Measurements from ENCODE around the gene YJU2. TPM values are rescaled to one million over a fixed set of nuclear protein-coding genes. Genes with fewer than 3 reads are reported as not detected.

Gene YJU2
- total and polyA plus RNA-seq, 2 of the 13 experiments (the other 11 are each of a cell fraction or from before 2014, with no cell fraction given): 9.3 to 17.9 TPM

DNA sequence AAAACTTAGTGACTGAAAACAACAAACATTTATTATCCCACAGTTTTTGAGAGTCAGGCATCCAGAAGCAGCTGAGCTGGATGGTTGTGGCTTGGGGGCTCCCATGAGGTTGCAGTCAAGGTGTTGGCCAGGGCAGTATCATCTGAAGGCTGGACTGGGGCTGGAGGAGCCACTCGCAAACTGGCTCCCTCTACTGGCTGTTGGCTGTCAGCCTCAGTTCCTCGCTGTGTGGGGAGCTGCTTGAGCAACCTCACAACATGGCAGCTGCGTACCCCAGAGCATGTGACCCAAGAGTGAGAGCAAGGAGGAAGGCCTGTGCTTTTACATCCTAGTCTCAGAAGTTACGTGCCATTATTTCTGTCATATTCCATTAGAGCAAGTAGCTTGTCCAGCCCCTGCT, 9.7 kb downstream of the YJU2 start (continued):
- TF ChIP-seq MAFF (IDR thresholded peaks at IDR 0.05; ENCODE audit: low read depth, low read length): no peak
- TF ChIP-seq, protein P1, sequence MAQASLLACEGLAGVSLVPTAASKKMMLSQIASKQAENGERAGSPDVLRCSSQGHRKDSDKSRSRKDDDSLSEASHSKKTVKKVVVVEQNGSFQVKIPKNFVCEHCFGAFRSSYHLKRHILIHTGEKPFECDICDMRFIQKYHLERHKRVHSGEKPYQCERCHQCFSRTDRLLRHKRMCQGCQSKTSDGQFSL (CRISPR knock-in tag; IDR thresholded peaks at IDR 0.05): no peak

DNA sequence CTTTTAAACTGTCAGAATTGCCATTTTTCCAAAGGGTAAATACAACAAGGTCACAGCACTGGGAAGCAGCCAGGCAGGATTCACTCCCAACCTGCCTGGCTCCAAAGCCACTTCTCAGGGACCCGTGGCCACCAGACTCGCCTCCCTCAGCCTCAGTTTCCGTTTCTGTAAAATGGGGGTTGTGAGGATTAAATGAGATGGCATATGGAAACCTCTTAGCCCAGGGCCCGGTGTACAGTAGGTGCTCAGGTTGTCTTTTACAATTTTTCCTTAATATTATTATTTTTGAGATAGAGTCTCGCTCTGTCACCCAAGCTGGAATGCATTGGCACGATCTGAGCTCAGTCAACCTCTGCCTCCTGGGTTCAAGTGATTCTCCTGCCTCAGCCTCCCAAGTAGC, 10.1 kb downstream of the YJU2 start:
- Histone ChIP-seq H3K4me2 (ENCODE audit: low read depth, low read length) (no peak overlapping the region), H2AFZ (ENCODE audit: low read length) (no peak overlapping the region), H3K36me3 (replicated peaks in 1 of 2; ENCODE audit: control insufficient read depth in 1 of 2, insufficient read depth in 2 of 2, low read length in 2 of 2) (peaks cover 21 to 55% of the 10 kb centered on the region in 2 experiments; a peak in 4 of 5 replicates), H3K4me1 (ENCODE audit: insufficient read depth, low read length) (no peaks in the 10 kb centered on the region), H4K20me1 (ENCODE audit: insufficient read depth, low read length) (no peaks in the 10 kb centered on the region), H3K79me2 (ENCODE audit: insufficient read depth, low read length) (no peaks in the 10 kb centered on the region), H3K4me3 (replicated peaks in 1 of 3; ENCODE audit: insufficient read depth in 1 of 3, low read depth in 2 of 3, low read length in 3 of 3) (no peak overlapping the region), H3K9ac (ENCODE audit: insufficient read depth, low read depth, low read length) (no peak overlapping the region), H3K27ac (ENCODE audit: extremely low read length, insufficient read depth, low read length) (no peak overlapping the region), H3K9me3 (ENCODE audit: low read length) (peaks cover 5% of the 10 kb centered on the region), H3K27me3 (ENCODE audit: control insufficient read depth in 1 of 2, insufficient read depth in 2 of 2, low read length in 2 of 2) (no peaks in the 10 kb centered on the region; a peak in 1 of 5 replicates)
- TF ChIP-seq, protein P2, sequence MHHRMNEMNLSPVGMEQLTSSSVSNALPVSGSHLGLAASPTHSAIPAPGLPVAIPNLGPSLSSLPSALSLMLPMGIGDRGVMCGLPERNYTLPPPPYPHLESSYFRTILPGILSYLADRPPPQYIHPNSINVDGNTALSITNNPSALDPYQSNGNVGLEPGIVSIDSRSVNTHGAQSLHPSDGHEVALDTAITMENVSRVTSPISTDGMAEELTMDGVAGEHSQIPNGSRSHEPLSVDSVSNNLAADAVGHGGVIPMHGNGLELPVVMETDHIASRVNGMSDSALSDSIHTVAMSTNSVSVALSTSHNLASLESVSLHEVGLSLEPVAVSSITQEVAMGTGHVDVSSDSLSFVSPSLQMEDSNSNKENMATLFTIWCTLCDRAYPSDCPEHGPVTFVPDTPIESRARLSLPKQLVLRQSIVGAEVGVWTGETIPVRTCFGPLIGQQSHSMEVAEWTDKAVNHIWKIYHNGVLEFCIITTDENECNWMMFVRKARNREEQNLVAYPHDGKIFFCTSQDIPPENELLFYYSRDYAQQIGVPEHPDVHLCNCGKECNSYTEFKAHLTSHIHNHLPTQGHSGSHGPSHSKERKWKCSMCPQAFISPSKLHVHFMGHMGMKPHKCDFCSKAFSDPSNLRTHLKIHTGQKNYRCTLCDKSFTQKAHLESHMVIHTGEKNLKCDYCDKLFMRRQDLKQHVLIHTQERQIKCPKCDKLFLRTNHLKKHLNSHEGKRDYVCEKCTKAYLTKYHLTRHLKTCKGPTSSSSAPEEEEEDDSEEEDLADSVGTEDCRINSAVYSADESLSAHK (CRISPR knock-in tag; IDR thresholded peaks at IDR 0.05; ENCODE audit: borderline replicate concordance): no peak
- TF ChIP-seq ZNF629 (CRISPR knock-in tag; conservative IDR thresholded peaks at IDR 0.05): 0 out of 2 replicates have a peak, but pooled peaks have one; percentile 6
- TF ChIP-seq ZNF547 (CRISPR knock-in tag; IDR thresholded peaks at IDR 0.05): no peak
- TF ChIP-seq, protein P3, sequence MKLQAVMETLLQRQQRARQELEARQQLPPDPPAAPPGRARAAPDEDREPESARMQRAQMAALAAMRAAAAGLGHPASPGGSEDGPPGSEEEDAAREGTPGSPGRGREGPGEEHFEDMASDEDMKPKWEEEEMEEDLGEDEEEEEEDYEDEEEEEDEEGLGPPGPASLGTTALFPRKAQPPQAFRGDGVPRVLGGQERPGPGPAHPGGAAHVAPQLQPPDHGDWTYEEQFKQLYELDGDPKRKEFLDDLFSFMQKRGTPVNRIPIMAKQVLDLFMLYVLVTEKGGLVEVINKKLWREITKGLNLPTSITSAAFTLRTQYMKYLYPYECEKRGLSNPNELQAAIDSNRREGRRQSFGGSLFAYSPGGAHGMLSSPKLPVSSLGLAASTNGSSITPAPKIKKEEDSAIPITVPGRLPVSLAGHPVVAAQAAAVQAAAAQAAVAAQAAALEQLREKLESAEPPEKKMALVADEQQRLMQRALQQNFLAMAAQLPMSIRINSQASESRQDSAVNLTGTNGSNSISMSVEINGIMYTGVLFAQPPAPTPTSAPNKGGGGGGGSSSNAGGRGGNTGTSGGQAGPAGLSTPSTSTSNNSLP (IDR thresholded peaks at IDR 0.05; ENCODE audit: low read depth, low read length): no peak
- TF ChIP-seq, protein P4, sequence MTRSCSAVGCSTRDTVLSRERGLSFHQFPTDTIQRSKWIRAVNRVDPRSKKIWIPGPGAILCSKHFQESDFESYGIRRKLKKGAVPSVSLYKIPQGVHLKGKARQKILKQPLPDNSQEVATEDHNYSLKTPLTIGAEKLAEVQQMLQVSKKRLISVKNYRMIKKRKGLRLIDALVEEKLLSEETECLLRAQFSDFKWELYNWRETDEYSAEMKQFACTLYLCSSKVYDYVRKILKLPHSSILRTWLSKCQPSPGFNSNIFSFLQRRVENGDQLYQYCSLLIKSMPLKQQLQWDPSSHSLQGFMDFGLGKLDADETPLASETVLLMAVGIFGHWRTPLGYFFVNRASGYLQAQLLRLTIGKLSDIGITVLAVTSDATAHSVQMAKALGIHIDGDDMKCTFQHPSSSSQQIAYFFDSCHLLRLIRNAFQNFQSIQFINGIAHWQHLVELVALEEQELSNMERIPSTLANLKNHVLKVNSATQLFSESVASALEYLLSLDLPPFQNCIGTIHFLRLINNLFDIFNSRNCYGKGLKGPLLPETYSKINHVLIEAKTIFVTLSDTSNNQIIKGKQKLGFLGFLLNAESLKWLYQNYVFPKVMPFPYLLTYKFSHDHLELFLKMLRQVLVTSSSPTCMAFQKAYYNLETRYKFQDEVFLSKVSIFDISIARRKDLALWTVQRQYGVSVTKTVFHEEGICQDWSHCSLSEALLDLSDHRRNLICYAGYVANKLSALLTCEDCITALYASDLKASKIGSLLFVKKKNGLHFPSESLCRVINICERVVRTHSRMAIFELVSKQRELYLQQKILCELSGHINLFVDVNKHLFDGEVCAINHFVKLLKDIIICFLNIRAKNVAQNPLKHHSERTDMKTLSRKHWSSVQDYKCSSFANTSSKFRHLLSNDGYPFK (CRISPR knock-in tag; IDR thresholded peaks at IDR 0.05; ENCODE audit: borderline replicate concordance): no peak
- TF ChIP-seq TGIF2 (CRISPR knock-in tag; IDR thresholded peaks at IDR 0.05): no peak
- WGBS (ENCODE audit: low lambda C conversion rate): 95% methylated on average over 6 of the region's 6 CpGs
- no peak for DNase-seq (ENCODE audit: low spot score)
- in situ Hi-C loops (cut with HindIII; ENCODE audit: extremely low pct_ligation_motif_present, low pct_unique_long_range_greater_than_20kb) (no loop called here), intact Hi-C loops (cut with micrococcal nuclease; ENCODE audit: unreplicated experiment) (no loop called here)
- ATAC-seq: no peak
- FAIRE-seq: no peak
- ChIA-PET CTCF (ENCODE audit: low intra/inter-chr PET ratio, low total read pairs) (no interaction called here), POLR2A (no interaction called here)
- BruUV-seq (replicated peaks): no TSS peak
